RWPE2 (cell line): ENCODE data around the gene PAEP.

Experiments
- ATAC-seq: fragments of 200-7000 bp; cut with Tn5 transposase; 3 replicates; pipeline ENCODE4 v1.9.1; 2021; ENCODE audit warnings: low read depth
- DNase-seq: peaks from one replicate; pipeline ENCODE4 v3.0.0-alpha.2; 2020; ENCODE audit warnings: low spot score
- H3K27ac ChIP-seq: fragments of 450-650 bp; 2 replicates; pipeline ENCODE4 v1.5.1; 2017; ENCODE audit warnings: mild to moderate bottlenecking; ENCODE audit not compliant: poor library complexity, severe bottlenecking
- H3K27me3 ChIP-seq: fragments of 250-450 bp; sonication (Bioruptor Pico); 2 replicates; pipeline ENCODE4 v1.5.1; 2021; ENCODE audit warnings: mild to moderate bottlenecking, moderate library complexity; ENCODE audit not compliant: insufficient read depth, poor library complexity, severe bottlenecking
- H3K36me3 ChIP-seq: fragments of 250-450 bp; sonication (Bioruptor Pico); 2 replicates; pipeline ENCODE4 v1.5.1; 2020; ENCODE audit warnings: low read depth, mild to moderate bottlenecking, moderate library complexity
- H3K4me1 ChIP-seq: fragments of 250-450 bp; sonication (Bioruptor Pico); 2 replicates; pipeline ENCODE4 v1.5.1; 2021; ENCODE audit warnings: mild to moderate bottlenecking, moderate library complexity; ENCODE audit not compliant: insufficient read depth, poor library complexity, severe bottlenecking
- H3K4me3 ChIP-seq: fragments of 250-450 bp; sonication (Bioruptor Pico); 2 replicates; pipeline ENCODE4 v1.5.1; 2021; ENCODE audit warnings: mild to moderate bottlenecking, moderate library complexity; ENCODE audit not compliant: severe bottlenecking
- H3K9me3 ChIP-seq: fragments of 250-450 bp; sonication (Bioruptor Pico); 2 replicates; pipeline ENCODE4 v1.5.1; 2021; ENCODE audit warnings: mild to moderate bottlenecking, moderate library complexity; ENCODE audit not compliant: severe bottlenecking
- CTCF ChIP-seq: fragments of 450-650 bp; IDR thresholded peaks from one replicate; pipeline ENCODE4 v1.5.1; 2017; ENCODE audit warnings: mild to moderate bottlenecking, moderate library complexity; ENCODE audit not compliant: poor library complexity, severe bottlenecking

The PAEP gene

GRCh38 chr9:135554718-135555117 lies 6.8 kb upstream of the PAEP start:
- no peaks in the 10 kb centered on the region for H3K27me3 ChIP-seq
- no peak overlapping the region for H3K4me3 ChIP-seq
- no peaks in the 10 kb centered on the region for H3K9me3 ChIP-seq
- no peak for DNase-seq
- no peak overlapping the region for H3K27ac ChIP-seq
- H3K4me1 ChIP-seq, result no peaks in the 10 kb centered on the region
- no peak for ATAC-seq
- H3K36me3 ChIP-seq, result no peaks in the 10 kb centered on the region
- TF ChIP-seq CTCF, result no peak

GRCh38 chr9:135555203-135555602 lies 6.4 kb upstream of the PAEP start:
- Histone ChIP-seq H3K4me3 (no peak overlapping the region), H3K9me3 (no peaks in the 10 kb centered on the region), H3K27ac (no peak overlapping the region), H3K36me3 (no peaks in the 10 kb centered on the region), H3K27me3 (no peaks in the 10 kb centered on the region), H3K4me1 (no peaks in the 10 kb centered on the region)
- DNase-seq (no peak), ATAC-seq (no peak)
- no peak for TF ChIP-seq CTCF

DNA sequence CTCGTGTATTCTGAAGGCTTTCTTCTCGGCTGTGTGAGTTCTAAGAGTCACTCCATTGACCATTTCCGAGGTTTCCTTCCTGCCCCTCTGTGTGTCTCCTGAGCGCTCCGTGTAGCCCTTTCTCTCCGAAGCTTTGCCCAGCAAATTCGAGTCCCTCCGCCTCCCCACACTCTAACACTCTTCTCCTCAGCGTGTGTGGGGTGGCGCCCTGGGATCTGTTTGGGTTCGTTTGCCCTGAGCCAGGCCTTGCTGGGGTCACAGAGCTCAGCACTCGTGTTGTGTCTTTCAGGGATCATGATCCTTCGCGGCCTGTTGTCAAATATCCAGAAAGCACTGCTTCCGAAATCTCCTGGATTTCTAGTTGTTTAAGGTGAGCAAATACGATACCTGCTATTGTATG lies 5.6 kb upstream of the PAEP start:
- H3K4me1 ChIP-seq, result no peaks in the 10 kb centered on the region
- no peaks in the 10 kb centered on the region for H3K27me3 ChIP-seq
- no peak for TF ChIP-seq CTCF
- no peak for ATAC-seq
- H3K36me3 ChIP-seq, result no peaks in the 10 kb centered on the region
- H3K9me3 ChIP-seq, result no peaks in the 10 kb centered on the region
- H3K27ac ChIP-seq, result no peak overlapping the region
- no peak overlapping the region for H3K4me3 ChIP-seq
- DNase-seq, result no peak

- ATAC-seq (0 out of 3 replicates have a peak, but pooled peaks have one; percentile 31), DNase-seq (no peak)
- H3K9me3 ChIP-seq, result no peaks in the 10 kb centered on the region
- H3K27me3 ChIP-seq, result no peaks in the 10 kb centered on the region
- no peaks in the 10 kb centered on the region for H3K4me1 ChIP-seq
- no peak for TF ChIP-seq CTCF
- no peak overlapping the region for H3K27ac ChIP-seq
- H3K4me3 ChIP-seq, result no peak overlapping the region
- no peaks in the 10 kb centered on the region for H3K36me3 ChIP-seq
Measured at GRCh38 chr9:135559606-135560005, 1.9 kb upstream of the PAEP start.

GRCh38 chr9:135562235-135562745 lies 734 bp downstream of the PAEP start:
- Histone ChIP-seq H3K9me3 (no peaks in the 10 kb centered on the region), H3K36me3 (no peaks in the 10 kb centered on the region), H3K4me1 (no peaks in the 10 kb centered on the region), H3K4me3 (no peak overlapping the region), H3K27ac (no peak overlapping the region), H3K27me3 (peaks cover 5% of the 10 kb centered on the region)
- TF ChIP-seq CTCF, result no peak
- ATAC-seq (no peak), DNase-seq (no peak)
